H1 (cell line): ENCODE results near the gene RALA. TPM values are rescaled to one million over a fixed set of nuclear protein-coding genes. Genes with fewer than 3 reads are reported as not detected.

Experiments
- CTCF ChIA-PET: fragments of 300-600 bp; sonication (Branson Sonifier 250); formaldehyde crosslinking; loops from one replicate; lab custom pipeline; 2021; ENCODE audit not compliant: partially characterized antibody; lab: Charles Lee
- POLR2A ChIA-PET: fragments of 300-600 bp; sonication (Branson Sonifier 250); formaldehyde crosslinking; loops from one replicate; lab custom pipeline; 2021; ENCODE audit warnings: inconsistent platforms; ENCODE audit not compliant: partially characterized antibody; lab: Charles Lee
- DNase-seq, 2 experiments: peaks; one replicate each; pipeline versions ENCODE4 v3.0.0 to v3.0.0-alpha.2; 2010 to 2022; ENCODE audit warnings: low spot score in 2 of 2, low read depth in 1 of 2, mixed read lengths in 1 of 2
- FAIRE-seq: peaks from 2 replicates; lab custom pipeline; 2011; peaks lifted over from hg19 to GRCh38; lab: Jason Lieb, UNC
- H2AFZ ChIP-seq: 2 replicates; pipeline ENCODE4 v1.8.1; 2012; ENCODE audit warnings: low read length, inconsistent platforms
- H2AK5ac ChIP-seq: 2 replicates; pipeline ENCODE4 v1.6.1; 2013; ENCODE audit warnings: low read depth, low read length
- H2BK120ac ChIP-seq: replicated peaks from 2 replicates; pipeline ENCODE3; 2013; ENCODE audit warnings: low read depth, low read length, inconsistent platforms
- H2BK12ac ChIP-seq: 2 replicates; pipeline ENCODE4 v1.6.1; 2013; ENCODE audit warnings: low read depth, low read length
- H2BK15ac ChIP-seq: 2 replicates; pipeline ENCODE4 v1.6.1; 2013; ENCODE audit warnings: low read length
- H2BK20ac ChIP-seq: 2 replicates; pipeline ENCODE4 v1.6.1; 2013; ENCODE audit warnings: low read length
- H2BK5ac ChIP-seq: 2 replicates; pipeline ENCODE4 v1.6.1; 2013; ENCODE audit warnings: low read depth, low read length
- H3K14ac ChIP-seq: 2 replicates; pipeline ENCODE4 v1.6.1; 2013; ENCODE audit warnings: inconsistent platforms; ENCODE audit not compliant: insufficient read length
- H3K18ac ChIP-seq: 2 replicates; pipeline ENCODE4 v1.6.1; 2013; ENCODE audit warnings: low read length; ENCODE audit errors: extremely low read depth
- H3K23ac ChIP-seq: 2 replicates; pipeline ENCODE4 v1.6.1; 2013; ENCODE audit warnings: inconsistent platforms; ENCODE audit not compliant: insufficient read length
- H3K23me2 ChIP-seq: 2 replicates; pipeline ENCODE4 v1.6.1; 2013; ENCODE audit warnings: low read depth, low read length
- H3K27ac ChIP-seq: 2 replicates; pipeline ENCODE4 v1.6.1; 2011; ENCODE audit warnings: low read depth, low read length, inconsistent platforms
- H3K27me3 ChIP-seq, 4 experiments: replicated peaks in 1 of 4; 1 replicate in 1 of 4; 2 replicates in 3 of 4; pipeline versions ENCODE4 v1.6.1 to v1.8.1; 2011 to 2013; ENCODE audit warnings: low read length in 3 of 4, mild to moderate bottlenecking in 3 of 4, inconsistent platforms in 2 of 4, mixed read lengths in 2 of 4, moderate library complexity in 1 of 4; ENCODE audit not compliant: control insufficient read depth in 3 of 4, insufficient read depth in 3 of 4; ENCODE audit errors: extremely low read depth in 1 of 4
- H3K36me3 ChIP-seq, 4 experiments: 2 replicates each; pipeline versions ENCODE4 v1.6.1 to v1.8.1; 2011 to 2013; ENCODE audit warnings: mild to moderate bottlenecking in 4 of 4, low read length in 3 of 4, moderate library complexity in 2 of 4, control low read depth in 1 of 4, inconsistent platforms in 1 of 4; ENCODE audit not compliant: insufficient read depth in 4 of 4, control insufficient read depth in 2 of 4
- H3K4ac ChIP-seq: replicated peaks from 2 replicates; pipeline ENCODE3; 2013; ENCODE audit warnings: low read length, low read depth, mixed read lengths, inconsistent platforms; ENCODE audit not compliant: insufficient read length
- H3K4me1 ChIP-seq, 4 experiments: replicated peaks in 1 of 4; 1 replicate in 1 of 4; 2 replicates in 3 of 4; pipeline versions ENCODE4 v1.6.1 to v1.8.1; 2011 to 2013; ENCODE audit warnings: low read length in 3 of 4, inconsistent platforms in 2 of 4, mixed read lengths in 1 of 4; ENCODE audit not compliant: insufficient read depth in 4 of 4, control insufficient read depth in 3 of 4
- H3K4me2 ChIP-seq, 2 experiments: 2 replicates each; pipeline versions ENCODE4 v1.6.1 to v1.8.1; 2011 to 2013; ENCODE audit warnings: low read depth in 2 of 2, low read length in 2 of 2, control low read depth in 1 of 2, inconsistent platforms in 1 of 2, mild to moderate bottlenecking in 1 of 2; ENCODE audit not compliant: insufficient read depth in 1 of 2
- H3K4me3 ChIP-seq, 4 experiments: fragments of 200-600, 300-600 bp in 1 of 4; sonication (generic), shearing (Covaris generic), sonication (Bioruptor Twin) in 1 of 4; 2 replicates each; pipeline versions ENCODE4 v1.5.1 to v1.8.1; 2011 to 2016; ENCODE audit warnings: low read length in 4 of 4, low read depth in 3 of 4, control low read depth in 2 of 4, inconsistent platforms in 2 of 4, mild to moderate bottlenecking in 2 of 4, mixed read lengths in 1 of 4, moderate library complexity in 1 of 4; ENCODE audit not compliant: insufficient read depth in 2 of 4; ENCODE audit errors: extremely low read depth in 1 of 4
- H3K56ac ChIP-seq: replicated peaks from 2 replicates; pipeline ENCODE3; 2013; ENCODE audit warnings: low read depth, mild to moderate bottlenecking, mixed read lengths, low read length, inconsistent platforms; ENCODE audit not compliant: insufficient read length
- H3K79me1 ChIP-seq: 2 replicates; pipeline ENCODE4 v1.6.1; 2013; ENCODE audit warnings: low read depth, low read length, control low read depth
- H3K79me2 ChIP-seq, 2 experiments: 2 replicates each; pipeline versions ENCODE4 v1.6.1 to v1.8.1; 2012 to 2013; ENCODE audit warnings: low read length in 2 of 2, mild to moderate bottlenecking in 2 of 2, inconsistent platforms in 1 of 2; ENCODE audit not compliant: insufficient read depth in 2 of 2, control insufficient read depth in 1 of 2
- H3K9ac ChIP-seq, 4 experiments: replicated peaks in 1 of 4; 1 replicate in 1 of 4; 2 replicates in 3 of 4; pipeline versions ENCODE4 v1.6.1 to v1.8.1; 2011 to 2013; ENCODE audit warnings: low read depth in 3 of 4, low read length in 3 of 4, control low read depth in 2 of 4, mild to moderate bottlenecking in 2 of 4, moderate library complexity in 2 of 4, inconsistent platforms in 1 of 4; ENCODE audit errors: extremely low read depth in 1 of 4
- H3K9me3 ChIP-seq, 2 experiments: 2 replicates each; pipeline versions ENCODE4 v1.6.1 to v1.8.1; 2012 to 2013; ENCODE audit warnings: mild to moderate bottlenecking in 2 of 2, moderate library complexity in 2 of 2, control low read depth in 1 of 2, inconsistent platforms in 1 of 2, low read depth in 1 of 2, low read length in 1 of 2, mixed read lengths in 1 of 2; ENCODE audit not compliant: insufficient read depth in 2 of 2
- H4K20me1 ChIP-seq, 2 experiments: replicated peaks in 1 of 2; 2 replicates each; pipeline versions ENCODE3 to v1.8.1; 2011 to 2013; ENCODE audit warnings: inconsistent platforms in 2 of 2, low read length in 2 of 2, mild to moderate bottlenecking in 1 of 2; ENCODE audit not compliant: insufficient read depth in 2 of 2, control insufficient read depth in 1 of 2
- H4K5ac ChIP-seq: 2 replicates; pipeline ENCODE4 v1.6.1; 2013; ENCODE audit warnings: low read length, low read depth, mixed read lengths, inconsistent platforms; ENCODE audit not compliant: insufficient read length
- H4K8ac ChIP-seq: 2 replicates; pipeline ENCODE4 v1.8.0; 2013; ENCODE audit warnings: mild to moderate bottlenecking, moderate library complexity, low read length, inconsistent platforms; ENCODE audit not compliant: insufficient read depth; ENCODE audit errors: extremely low read depth
- H4K91ac ChIP-seq: replicated peaks from 2 replicates; pipeline ENCODE3; 2013; ENCODE audit warnings: low read length, mixed read lengths, inconsistent platforms; ENCODE audit not compliant: insufficient read length
- ATF3 ChIP-seq: IDR thresholded peaks from 2 replicates; pipeline ENCODE4 v1.6.1; 2011; ENCODE audit warnings: low read depth, mild to moderate bottlenecking, low read length; ENCODE audit not compliant: insufficient read depth
- BCL11A ChIP-seq, 2 experiments: IDR thresholded peaks; one replicate each; pipeline ENCODE4 v1.6.1; 2011; ENCODE audit warnings: low read depth in 2 of 2, low read length in 2 of 2, mild to moderate bottlenecking in 2 of 2
- BRCA1 ChIP-seq: IDR thresholded peaks from 2 replicates; pipeline ENCODE4 v1.6.1; 2012; ENCODE audit warnings: low read depth, low read length, improper control_type of control experiment
- CREB1 ChIP-seq: IDR thresholded peaks from 2 replicates; pipeline ENCODE4 v1.6.1; 2012; ENCODE audit warnings: inconsistent platforms
- E2F6 ChIP-seq: IDR thresholded peaks from 2 replicates; pipeline ENCODE4 v1.6.1; 2012; ENCODE audit warnings: inconsistent platforms
- GABPA ChIP-seq: IDR thresholded peaks from 2 replicates; pipeline ENCODE4 v1.6.1; 2011; ENCODE audit warnings: mild to moderate bottlenecking, low read length, moderate library complexity, borderline replicate concordance; ENCODE audit not compliant: insufficient read depth
- JUND ChIP-seq: IDR thresholded peaks from 2 replicates; pipeline ENCODE4 v1.6.1; 2011; ENCODE audit warnings: mild to moderate bottlenecking, improper control_type of control experiment, low read length
- MAX ChIP-seq: IDR thresholded peaks from 2 replicates; pipeline ENCODE4 v1.6.1; 2012; ENCODE audit warnings: inconsistent platforms
- NANOG ChIP-seq: IDR thresholded peaks from 2 replicates; pipeline ENCODE4 v1.6.1; 2011; ENCODE audit warnings: low read length, low read depth, mild to moderate bottlenecking, inconsistent platforms; ENCODE audit not compliant: insufficient read depth, poor library complexity, severe bottlenecking
- RAD21 ChIP-seq, 2 experiments: IDR thresholded peaks in 1 of 2; conservative IDR thresholded peaks in 1 of 2; 2 replicates each; pipeline ENCODE4 v1.6.1; 2011; ENCODE audit warnings: low read depth in 2 of 2, low read length in 2 of 2, improper control_type of control experiment in 1 of 2, inconsistent platforms in 1 of 2, mild to moderate bottlenecking in 1 of 2, moderate library complexity in 1 of 2
- SAP30 ChIP-seq: fragments of 300-600 bp; sonication (generic); IDR thresholded peaks from 2 replicates; pipeline ENCODE4 v1.7.1; 2012; ENCODE audit warnings: low read length, moderate library complexity, mild to moderate bottlenecking, inconsistent platforms; ENCODE audit not compliant: insufficient read depth, insufficient replicate concordance
- SIRT6 ChIP-seq: IDR thresholded peaks from one replicate; pipeline ENCODE4 v1.7.1; 2012; ENCODE audit warnings: low read length, inconsistent platforms
- WGBS, 2 experiments: shearing (Covaris generic) in 1 of 2; methylation state at CpG; one replicate each; pipeline versions ENCODE4 v1.1.6 to v1.1.7; 2013 to 2015; ENCODE audit warnings: low lambda C conversion rate in 2 of 2, mixed read lengths in 2 of 2, inconsistent platforms in 1 of 2, low coverage in 1 of 2, missing lambda C conversion rate in 1 of 2; ENCODE audit not compliant: insufficient replicate concordance in 2 of 2, insufficient coverage in 1 of 2, insufficient read length in 1 of 2; ENCODE audit errors: extremely low coverage in 1 of 2, missing lambda C conversion rate in 1 of 2; 5-methylcytosine and 5-hydroxymethylcytosine counted together
- polyA plus RNA-seq, 7 experiments: library from polyadenylated mRNA; depleted of rRNA in 3 of 7; stranded (reverse) in 5 of 7; unstranded in 2 of 7; fragments of >200 nt in 5 of 7; fragments of 200-250 nt in 2 of 7; gene quantifications; 1 replicate in 5 of 7; 2 replicates in 1 of 7; 4 replicates in 1 of 7; pipeline versions ENCODE4 v1.2.1 to v1.2.3, GENCODE V29; 2011 to 2013; ENCODE audit warnings: missing spikeins in 2 of 7, mixed read lengths in 2 of 7
- total RNA-seq: library from RNA; stranded (reverse); fragmentation: NEBNext Ultra II Directional; extraction: Animal tissue kit (Norgen Biotek cat#: 25700); gene quantifications from 2 replicates; pipeline ENCODE4 v1.2.1, GENCODE V29; 2021

RALA gene
- total and polyA plus RNA-seq, 2 of the 8 experiments (the other 6 are each of a cell fraction or from before 2014, with no cell fraction given), result 24.1 to 72.8 TPM

GRCh38 chr7:39664057-39664456, 40.7 kb downstream of the RALA start:
- H3K4ac ChIP-seq, result no peak overlapping the region
- H4K8ac ChIP-seq, result no peak overlapping the region
- H2AK5ac ChIP-seq, result no peak overlapping the region
- no peak overlapping the region for H2BK120ac ChIP-seq
- no peak overlapping the region for H3K4me3 ChIP-seq
- H2BK5ac ChIP-seq, result no peak overlapping the region
- H4K91ac ChIP-seq, result no peak overlapping the region
- no peak overlapping the region for H3K4me2 ChIP-seq
- 93% methylated on average over 1 of the region's 1 CpG; no CpG with 5 or more reads in 1 of the 2 experiments for WGBS, 2 experiments
- DNase-seq (no peak), FAIRE-seq (no peak)
- POLR2A ChIA-PET, result interaction anchor here (1.0 kb wide), 1 partner anchor 11 kb away, joined by 3 read pairs; no protein-coding TSS in a partner anchor
- H2BK20ac ChIP-seq, result no peak overlapping the region
- peaks cover 0 to 20% (median 3%) of the 10 kb centered on the region in 4 experiments; a peak in 3 of 8 replicates for H3K36me3 ChIP-seq
- H2AFZ ChIP-seq, result no peak overlapping the region
- peaks cover 2 to 11% (median 5%) of the 10 kb centered on the region in 4 experiments; a peak in 4 of 7 replicates for H3K4me1 ChIP-seq
- peaks cover 0 to 2% of the 10 kb centered on the region in 2 experiments for H4K20me1 ChIP-seq
- CTCF ChIA-PET, result interaction anchor here (1.4 to 4.4 kb wide), 2 partner anchors 77 to 84 kb away, joined by 3 to 33 read pairs; no protein-coding TSS in a partner anchor
- no peaks in the 10 kb centered on the region for H3K27me3 ChIP-seq
- H3K14ac ChIP-seq, result no peak overlapping the region
- no peak overlapping the region for H3K27ac ChIP-seq
- H3K79me2 ChIP-seq, result peaks cover 0 to 30% of the 10 kb centered on the region in 2 experiments; a peak in 3 of 4 replicates
- H3K23ac ChIP-seq, result no peak overlapping the region
- H2BK15ac ChIP-seq, result no peak overlapping the region
- peaks cover 2% of the 10 kb centered on the region for H3K79me1 ChIP-seq
- H3K56ac ChIP-seq, result no peak overlapping the region
- no peak overlapping the region for H3K9ac ChIP-seq
- no peak overlapping the region for H4K5ac ChIP-seq
- H3K23me2 ChIP-seq, result no peaks in the 10 kb centered on the region
- no peak overlapping the region for H3K18ac ChIP-seq
- H3K9me3 ChIP-seq, result peaks cover 9 to 13% of the 10 kb centered on the region in 2 experiments
- no peak overlapping the region for H2BK12ac ChIP-seq
- no peak for TF ChIP-seq E2F6
- TF ChIP-seq NANOG, result no peak
- no peak for TF ChIP-seq ATF3
- TF ChIP-seq SIRT6, result no peak
- no peak for TF ChIP-seq SAP30
- no peak for TF ChIP-seq CREB1
- TF ChIP-seq BRCA1, result no peak
- no peak for TF ChIP-seq BCL11A (IDR thresholded peaks at IDR 0.05; ENCODE audit: low read depth in 2 of 2, low read length in 2 of 2)
- no peak for TF ChIP-seq MAX
- TF ChIP-seq JUND, result no peak
- no peak for TF ChIP-seq RAD21 (IDR thresholded peaks at IDR 0.05 in 1 of 2, conservative IDR thresholded peaks at IDR 0.05 in 1 of 2; ENCODE audit: low read depth in 2 of 2, low read length in 2 of 2)
- TF ChIP-seq GABPA, result no peak
